AG04450 (cell line): ENCODE data around the gene C22orf23. TPM values are rescaled to one million over a fixed set of nuclear protein-coding genes. Genes with fewer than 3 reads are reported as not detected.
A peak's percentile ranks its signal among the peaks of the same experiment; 100 is the strongest.

Experiments
- CTCF ChIA-PET: fragments of 300-600, 350-600 bp; formaldehyde crosslinking; extraction: SDS; loops from one replicate; lab custom pipeline; 2022; ENCODE audit warnings: antibody characterized with exemption, inconsistent platforms; lab: Charles Lee
- POLR2A ChIA-PET: fragments of 350-600 bp; formaldehyde crosslinking; extraction: SDS; loops from one replicate; lab custom pipeline; 2021; ENCODE audit warnings: antibody characterized with exemption, inconsistent platforms; lab: Yijun Ruan, JAX
- DNase-seq: peaks from one replicate; pipeline ENCODE4 v3.0.0-alpha.2; 2011; ENCODE audit warnings: low read depth, low spot score
- H3K27ac ChIP-seq: one replicate; pipeline ENCODE4 v1.5.1; 2012; ENCODE audit warnings: low read depth, low read length, control low read depth
- H3K27me3 ChIP-seq: one replicate; pipeline ENCODE4 v1.6.0; 2012; ENCODE audit warnings: low read length; ENCODE audit not compliant: control insufficient read depth, insufficient read depth
- H3K4me3 ChIP-seq: 2 replicates; pipeline ENCODE4 v1.5.1; 2011; ENCODE audit warnings: mild to moderate bottlenecking, low read depth, low read length, control low read depth
- H3K9me3 ChIP-seq: 2 replicates; pipeline ENCODE4 v1.5.1; 2012; ENCODE audit warnings: low read length; ENCODE audit not compliant: control insufficient read depth, insufficient read depth
- CTCF ChIP-seq: IDR thresholded peaks from 2 replicates; pipeline ENCODE4 v1.5.1; 2011; ENCODE audit warnings: low read depth, low read length, control low read depth, inconsistent platforms
- polyA minus RNA-seq: library from RNA; depleted of rRNA, polyadenylated mRNA; stranded (reverse); fragments of >200 nt; gene quantifications from 2 replicates; pipeline ENCODE4 v1.2.3, GENCODE V29; 2011; rRNA and poly(A)+ RNA removed
- polyA plus RNA-seq: library from polyadenylated mRNA; depleted of rRNA; stranded (reverse); fragments of >200 nt; gene quantifications from 2 replicates; pipeline ENCODE4 v1.2.3, GENCODE V29; 2011; rRNA removed

C22orf23 gene
- polyA plus RNA-seq: 0.45 and 0.55 TPM in 2 replicates
- polyA minus RNA-seq: 0.64 TPM in 1 of 2 replicates, not detected in the other

- Histone ChIP-seq H3K9me3 (no peaks in the 10 kb centered on the region; the same call in 1 of the 2 replicates), H3K27ac (peak within 1 kb of the TSS; percentile 52), H3K27me3 (no peaks in the 10 kb centered on the region), H3K4me3 (peak within 1 kb of the TSS; percentile 100)
- ChIA-PET CTCF (interaction anchor here (1.9 to 2.4 kb wide), 2 partner anchors 12 to 66 kb away, joined by 6 to 24 read pairs; no protein-coding TSS in a partner anchor), POLR2A (interaction anchor here (0.6 to 2.1 kb wide), 7 partner anchors 8 to 645 kb away, joined by 3 to 12 read pairs (median 5); partner anchors contain the start of gene MICALL1)
- no peak for TF ChIP-seq CTCF
- peak; percentile 88 for DNase-seq
Observed at GRCh38 chr22:37953437-37954179, at the start of gene C22orf23, which contains the start of gene POLR2F. TSS of gene C22orf23 (minus strand) at chr22:37953601. CDS start at chr22:37953149, 452 bp downstream. TSS of gene POLR2F (plus strand) at chr22:37953699. CDS start at chr22:37953788, 89 bp downstream.

GRCh38 chr22:37999640-38000272, 46.4 kb upstream of the C22orf23 start:
- no peak overlapping the region for H3K27ac ChIP-seq
- peaks cover 29% of the 10 kb centered on the region for H3K27me3 ChIP-seq
- no peak for TF ChIP-seq CTCF
- ChIA-PET CTCF (no interaction called here), POLR2A (no interaction called here)
- no peaks in the 10 kb centered on the region for H3K9me3 ChIP-seq
- H3K4me3 ChIP-seq: no peak overlapping the region
- no peak for DNase-seq

GRCh38 chr22:37999236-37999635, 45.8 kb upstream of the C22orf23 start:
- H3K27me3 ChIP-seq: peaks cover 29% of the 10 kb centered on the region
- ChIA-PET CTCF (no interaction called here), POLR2A (no interaction called here)
- H3K27ac ChIP-seq: no peak overlapping the region
- no peak for TF ChIP-seq CTCF
- DNase-seq: no peak
- no peaks in the 10 kb centered on the region for H3K9me3 ChIP-seq
- no peak overlapping the region for H3K4me3 ChIP-seq

- H3K27ac ChIP-seq: no peak overlapping the region
- no peak for DNase-seq
- TF ChIP-seq CTCF: no peak
- no peak overlapping the region for H3K4me3 ChIP-seq
- H3K9me3 ChIP-seq: no peaks in the 10 kb centered on the region
- POLR2A ChIA-PET: no interaction called here
- peaks cover 29% of the 10 kb centered on the region for H3K27me3 ChIP-seq
- CTCF ChIA-PET: no interaction called here
Observed at GRCh38 chr22:37998543-37998942, 45.1 kb upstream of the C22orf23 start.
